Fibroblast of lung (primary cell): ENCODE data around the gene NOS1AP.
A peak's percentile ranks its signal among the peaks of the same experiment; 100 is the strongest.

Experiments used
- CTCF ChIP-seq, 2 donors: IDR thresholded peaks in 1 of 2; conservative IDR thresholded peaks in 1 of 2; 1 replicate in 1 of 2; 2 replicates in 1 of 2; pipeline ENCODE4 v1.5.1; 2011 to 2012; ENCODE audit warnings: low read length in 2 of 2, control low read depth in 1 of 2, inconsistent platforms in 1 of 2, low read depth in 1 of 2, mild to moderate bottlenecking in 1 of 2
- EZH2 ChIP-seq: IDR thresholded peaks from 2 replicates; pipeline ENCODE4 v1.5.1; 2012; ENCODE audit warnings: low read length, control low read depth, mild to moderate bottlenecking; ENCODE audit errors: missing control alignments

DNA sequence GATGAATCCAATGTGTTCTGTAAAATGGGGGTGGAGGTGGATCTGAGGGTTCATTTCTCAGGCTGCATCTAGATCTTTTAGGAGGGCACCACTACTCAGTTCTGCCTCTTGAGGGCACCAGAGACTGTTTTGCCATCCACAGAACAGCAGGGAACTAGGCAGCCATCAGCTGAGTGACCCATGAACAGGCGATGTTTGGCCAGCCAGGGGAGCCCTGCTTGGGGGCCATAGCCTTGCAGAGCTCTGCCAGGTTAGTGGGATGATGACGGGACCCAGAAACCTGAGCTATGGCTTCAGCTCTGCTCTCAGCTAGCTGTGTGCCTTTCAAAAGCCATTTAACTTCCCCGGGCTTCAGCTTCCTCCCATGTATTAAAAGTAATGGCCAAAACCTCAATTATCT is 13.4 kb upstream of the NOS1AP start:
- TF ChIP-seq CTCF (conservative IDR thresholded peaks at IDR 0.05 in 1 of 2, IDR thresholded peaks at IDR 0.05 in 1 of 2; ENCODE audit: low read depth in 1 of 2, low read length in 2 of 2) = peak; percentile 97 to 98
- no peak for TF ChIP-seq EZH2
